Astrocyte of the cerebellum (primary cell): ENCODE results near the gene AKAP12.

Source experiments
- DNase-seq: peaks from one replicate; pipeline ENCODE4 v3.0.0-alpha.2; 2011; ENCODE audit warnings: low read depth
- H3K4me3 ChIP-seq: 2 replicates; pipeline ENCODE4 v1.5.1; 2011; ENCODE audit warnings: mild to moderate bottlenecking, low read depth, low read length, moderate library complexity
- CTCF ChIP-seq: IDR thresholded peaks from 2 replicates; pipeline ENCODE4 v1.5.1; 2012; ENCODE audit warnings: low read length, low read depth, moderate library complexity, mild to moderate bottlenecking; ENCODE audit errors: missing control alignments
- in situ Hi-C: cut with HindIII; loops from 2 replicates; pipeline ENCODE4 v1.10.0; 2017; ENCODE audit warnings: low sequenced_read_pairs

The AKAP12 gene

GRCh38 chr6:151359486-151359885 lies 119.7 kb downstream of the AKAP12 start:
- no peak overlapping the region for H3K4me3 ChIP-seq
- no peak for DNase-seq
- in situ Hi-C loops, result no loop called here
- no peak for TF ChIP-seq CTCF

- in situ Hi-C loops, result no loop called here
- no peak for DNase-seq
- no peak overlapping the region for H3K4me3 ChIP-seq
- no peak for TF ChIP-seq CTCF
Observed at GRCh38 chr6:151365233-151365632, 125.5 kb downstream of the AKAP12 start.

GRCh38 chr6:151370509-151371078 lies 130.8 kb downstream of the AKAP12 start:
- TF ChIP-seq CTCF, result peak; percentile 54
- DNase-seq, result no peak
- H3K4me3 ChIP-seq, result no peak overlapping the region
- in situ Hi-C loops, result no loop called here

GRCh38 chr6:151372164-151372563 lies 132.4 kb downstream of the AKAP12 start:
- H3K4me3 ChIP-seq, result no peak overlapping the region
- no peak for DNase-seq
- no peak for TF ChIP-seq CTCF
- in situ Hi-C loops, result no loop called here

- DNase-seq, result no peak
- H3K4me3 ChIP-seq, result no peak overlapping the region
- no peak for TF ChIP-seq CTCF
- in situ Hi-C loops, result no loop called here
Observed at GRCh38 chr6:151374036-151374683, 134.4 kb downstream of the AKAP12 start.

- no peak for DNase-seq
- TF ChIP-seq CTCF, result no peak
- in situ Hi-C loops, result no loop called here
- H3K4me3 ChIP-seq, result no peak overlapping the region
Observed at GRCh38 chr6:151375833-151376232, 136.1 kb downstream of the AKAP12 start.

GRCh38 chr6:151376440-151376839 lies 136.7 kb downstream of the AKAP12 start:
- DNase-seq, result no peak
- in situ Hi-C loops, result no loop called here
- TF ChIP-seq CTCF, result no peak
- no peak overlapping the region for H3K4me3 ChIP-seq
